HCT116 (cell line): ENCODE results near the gene ESAM. TPM values are rescaled to one million over a fixed set of nuclear protein-coding genes. Genes with fewer than 3 reads are reported as not detected.

Source experiments
- ATAC-seq: fragments of 200-7000 bp; cut with Tn5 transposase; 2 replicates; pipeline ENCODE4 v1.9.1; 2020; ENCODE audit warnings: mild to moderate bottlenecking, moderate library complexity
- BruUV-seq: library from RNA; stranded (reverse); fragments of 400-500 nt; replicated peaks from 2 replicates; lab custom pipeline; 2021; lab: Mats Ljungman, UMichigan
- CTCF ChIA-PET: fragments of 300-600 bp; sonication (Branson Sonifier 250); formaldehyde crosslinking; loops from one replicate; lab custom pipeline; 2021; ENCODE audit warnings: antibody characterized with exemption; lab: Charles Lee
- POLR2A ChIA-PET: fragments of 300-600, 350-600 bp; sonication (Branson Sonifier 250); formaldehyde crosslinking; loops from one replicate; lab custom pipeline; 2021; ENCODE audit warnings: antibody characterized with exemption; lab: Charles Lee
- RAD21 ChIA-PET, 2 experiments: fragments of 300-600 bp; sonication (Branson Sonifier 250); formaldehyde crosslinking; loops; one replicate each; lab custom pipeline; 2023; ENCODE audit warnings: low total read pairs in 2 of 2; ENCODE audit not compliant: uncharacterized antibody in 2 of 2, unreplicated experiment in 2 of 2, low non-redundant PET in 1 of 2; lab: Charles Lee
- DNase-seq: peaks from one replicate; pipeline ENCODE4 v3.0.0-alpha.2; 2010; ENCODE audit warnings: low read depth, low spot score
- H2AFZ ChIP-seq: fragments of 200-600 bp; shearing (Covaris generic), sonication (generic); 2 replicates; pipeline ENCODE4 v1.6.1; 2017; ENCODE audit warnings: low read depth, mixed run types, mixed read lengths, antibody characterized with exemption, low read length; ENCODE audit not compliant: poor library complexity, severe bottlenecking
- H3K27ac ChIP-seq: 2 replicates; pipeline ENCODE4 v1.5.1; 2012; ENCODE audit warnings: low read depth, low read length
- H3K27me3 ChIP-seq: fragments of 200-600 bp; sonication (generic); 2 replicates; pipeline ENCODE4 v1.6.1; 2016; ENCODE audit warnings: mixed run types, low read length, mixed read lengths; ENCODE audit not compliant: insufficient read depth
- H3K36me3 ChIP-seq, 2 experiments: fragments of 200-500 bp in 1 of 2; fragments of 200-600 bp in 1 of 2; sonication (Bioruptor generic) in 1 of 2; sonication (generic) in 1 of 2; 2 replicates each; pipeline versions ENCODE4 v1.5.1 to v1.6.1; 2014 to 2016; ENCODE audit warnings: low read length in 2 of 2, inconsistent platforms in 1 of 2, mixed read lengths in 1 of 2, mixed run types in 1 of 2; ENCODE audit not compliant: insufficient read depth in 2 of 2, control insufficient read depth in 1 of 2
- H3K4me1 ChIP-seq, 2 experiments: fragments of 200-600 bp in 1 of 2; sonication (generic) in 1 of 2; 2 replicates each; pipeline versions ENCODE4 v1.5.1 to v1.6.1; 2012 to 2017; ENCODE audit warnings: low read length in 2 of 2, inconsistent platforms in 1 of 2, mild to moderate bottlenecking in 1 of 2, mixed read lengths in 1 of 2, mixed run types in 1 of 2, moderate library complexity in 1 of 2; ENCODE audit not compliant: insufficient read depth in 2 of 2, control insufficient read depth in 1 of 2
- H3K4me2 ChIP-seq: fragments of 200-600 bp; sonication (generic); 2 replicates; pipeline ENCODE4 v1.6.1; 2017; ENCODE audit warnings: mixed run types, low read length, mixed read lengths
- H3K4me3 ChIP-seq, 2 experiments: fragments of 200-600 bp in 1 of 2; sonication (generic) in 1 of 2; replicated peaks in 1 of 2; 2 replicates each; pipeline ENCODE4 v1.5.1; 2011 to 2016; ENCODE audit warnings: low read length in 2 of 2, control low read depth in 1 of 2, low read depth in 1 of 2, mild to moderate bottlenecking in 1 of 2, mixed read lengths in 1 of 2, mixed run types in 1 of 2
- H3K79me2 ChIP-seq: fragments of 200-600 bp; sonication (generic); 2 replicates; pipeline ENCODE4 v1.6.1; 2017; ENCODE audit warnings: mild to moderate bottlenecking, mixed run types, low read length, moderate library complexity, mixed read lengths; ENCODE audit not compliant: insufficient read depth
- H3K9ac ChIP-seq: fragments of 200-600 bp; sonication (generic); 2 replicates; pipeline ENCODE4 v1.6.1; 2016; ENCODE audit warnings: low read length, mixed read lengths
- H3K9me2 ChIP-seq: fragments of 200-600 bp; sonication (generic), shearing (Covaris generic); 2 replicates; pipeline ENCODE4 v1.6.1; 2017; ENCODE audit warnings: mixed run types, mild to moderate bottlenecking, moderate library complexity; ENCODE audit not compliant: insufficient read depth
- H3K9me3 ChIP-seq, 2 experiments: fragments of 200-500 bp in 1 of 2; fragments of 200-600 bp in 1 of 2; sonication (Bioruptor generic) in 1 of 2; sonication (generic) in 1 of 2; 2 replicates each; pipeline ENCODE4 v1.6.1; 2014 to 2017; ENCODE audit warnings: low read length in 2 of 2, mixed read lengths in 2 of 2, inconsistent platforms in 1 of 2, low read depth in 1 of 2, mild to moderate bottlenecking in 1 of 2, mixed run types in 1 of 2, moderate library complexity in 1 of 2; ENCODE audit not compliant: control insufficient read depth in 1 of 2, insufficient read depth in 1 of 2
- H4K20me1 ChIP-seq: fragments of 200-600 bp; sonication (generic), shearing (Covaris generic); 2 replicates; pipeline ENCODE4 v1.6.1; 2017; ENCODE audit warnings: mixed run types, mild to moderate bottlenecking, moderate library complexity; ENCODE audit not compliant: insufficient read depth
- ATF3 ChIP-seq: IDR thresholded peaks from 2 replicates; pipeline ENCODE4 v1.6.1; 2012
- CEBPB ChIP-seq: IDR thresholded peaks from 2 replicates; pipeline ENCODE4 v1.6.1; 2012; ENCODE audit warnings: low read depth
- CTCF ChIP-seq, 3 experiments: fragments of 200-600 bp in 1 of 3; sonication (generic) in 1 of 3; IDR thresholded peaks in 2 of 3; conservative IDR thresholded peaks in 1 of 3; 2 replicates each; pipeline ENCODE4 v1.5.1; 2012 to 2017; ENCODE audit warnings: low read depth in 2 of 3, low read length in 2 of 3, antibody characterized with exemption in 1 of 3, borderline replicate concordance in 1 of 3, control low read depth in 1 of 3, mild to moderate bottlenecking in 1 of 3, mixed read lengths in 1 of 3, mixed run types in 1 of 3, moderate library complexity in 1 of 3; ENCODE audit not compliant: insufficient read depth in 1 of 3
- EGR1 ChIP-seq: IDR thresholded peaks from 2 replicates; pipeline ENCODE4 v1.6.1; 2012; ENCODE audit warnings: low read depth
- EZH2 ChIP-seq: fragments of 200-600 bp; sonication (generic); IDR thresholded peaks from 2 replicates; pipeline ENCODE4 v1.6.1; 2017; ENCODE audit warnings: antibody characterized with exemption, mixed run types
- JUND ChIP-seq: IDR thresholded peaks from 2 replicates; pipeline ENCODE4 v1.6.1; 2012
- YY1 ChIP-seq: IDR thresholded peaks from 2 replicates; pipeline ENCODE4 v1.6.1; 2011; ENCODE audit warnings: low read length, low read depth, moderate library complexity, mild to moderate bottlenecking; ENCODE audit not compliant: insufficient replicate concordance; ENCODE audit errors: extremely low read depth
- intact Hi-C: fragments of 100-400 bp; cut with micrococcal nuclease; formaldehyde crosslinking; loops from 2 replicates; pipeline ENCODE4 v1.10.0; 2022
- total RNA-seq: library from RNA; stranded (reverse); gene quantifications from one replicate; pipeline ENCODE4 v1.2.1, GENCODE V29; 2021; ENCODE audit not compliant: unreplicated experiment

The ESAM gene
- total RNA-seq, 1 experiment from 2014 or later, result 6.1 TPM

GRCh38 chr11:124763156-124763947 is 1.3 kb upstream of the ESAM start (continued):
- TF ChIP-seq EZH2 (no peak), CTCF (IDR thresholded peaks at IDR 0.05 in 2 of 3, conservative IDR thresholded peaks at IDR 0.05 in 1 of 3; ENCODE audit: borderline replicate concordance in 1 of 3, insufficient read depth in 1 of 3, low read depth in 2 of 3, low read length in 2 of 3) (peak; percentile 81 to 90 (median 82)), CEBPB (no peak), YY1 (peak; percentile 39), JUND (no peak)
- TF ChIP-seq, all 23 proteins: peak for 5

- ChIA-PET CTCF (interaction anchor here (1.0 to 3.2 kb wide), 10 partner anchors 10 to 114 kb away, joined by 3 to 28 read pairs (median 4); no protein-coding TSS in a partner anchor), RAD21 (interaction anchor here (1.7 to 1.8 kb wide), 2 partner anchors 16 to 89 kb away, joined by 3 to 5 read pairs; partner anchors contain the start of genes SIAE (in 1 of the 2) and SPA17 (in 1 of the 2)), POLR2A (interaction anchor here (0.8 kb wide), 1 partner anchor 14 kb away, joined by 3 read pairs; no protein-coding TSS in a partner anchor)
- Histone ChIP-seq H3K79me2 (no peaks in the 10 kb centered on the region), H2AFZ (peak overlapping the region; percentile 90), H3K4me1 (peaks cover 20 to 39% of the 10 kb centered on the region in 2 experiments), H3K27me3 (no peaks in the 10 kb centered on the region), H3K4me2 (peak overlapping the region; percentile 98), H3K9me2 (no peaks in the 10 kb centered on the region), H3K9me3 (no peaks in the 10 kb centered on the region), H3K9ac (peak overlapping the region; percentile 65), H3K27ac (peak overlapping the region; percentile 84), H3K36me3 (peaks cover 0 to 3% of the 10 kb centered on the region in 2 experiments; a peak in 1 of 4 replicates), H3K4me3 (peak overlapping the region; percentile 66 to 77), H4K20me1 (no peaks in the 10 kb centered on the region; the same call in 1 of the 2 replicates)
- TF ChIP-seq EGR1 (0 out of 2 replicates have a peak, but pooled peaks have one; percentile 6), ATF3 (no peak)
- DNase-seq (no peak), ATAC-seq (peak; percentile 52)
- no TSS peak for BruUV-seq
- intact Hi-C loops, result loop anchor here (1.0 to 2.0 kb wide), 3 partner anchors 16 to 93 kb away; no protein-coding TSS in a partner anchor
These were observed 600 bp upstream of the ESAM start for GRCh38 chr11:124762624-124763155.
